AG04449 (cell line): ENCODE data around the gene EFR3B.

Experiments used
- CTCF ChIA-PET: fragments of 350-600 bp; formaldehyde crosslinking; extraction: SDS; loops from one replicate; lab custom pipeline; 2021; ENCODE audit warnings: antibody characterized with exemption; lab: Yijun Ruan, JAX
- POLR2A ChIA-PET: fragments of 400-600, 350-600 bp; formaldehyde crosslinking; extraction: SDS; loops from one replicate; lab custom pipeline; 2020; ENCODE audit warnings: antibody characterized with exemption, inconsistent platforms; lab: Yijun Ruan, JAX
- DNase-seq: peaks from one replicate; pipeline ENCODE4 v3.0.0-alpha.2; 2010; ENCODE audit warnings: low read depth, low spot score
- H3K4me3 ChIP-seq: 2 replicates; pipeline ENCODE4 v1.5.1; 2011; ENCODE audit warnings: low read depth, mild to moderate bottlenecking, control low read depth, low read length
- CTCF ChIP-seq: IDR thresholded peaks from one replicate; pipeline ENCODE4 v1.5.1; 2011; ENCODE audit warnings: mild to moderate bottlenecking, moderate library complexity, low read length, control low read depth, inconsistent platforms; ENCODE audit not compliant: insufficient read depth; ENCODE audit errors: missing control alignments

Gene EFR3B

DNA sequence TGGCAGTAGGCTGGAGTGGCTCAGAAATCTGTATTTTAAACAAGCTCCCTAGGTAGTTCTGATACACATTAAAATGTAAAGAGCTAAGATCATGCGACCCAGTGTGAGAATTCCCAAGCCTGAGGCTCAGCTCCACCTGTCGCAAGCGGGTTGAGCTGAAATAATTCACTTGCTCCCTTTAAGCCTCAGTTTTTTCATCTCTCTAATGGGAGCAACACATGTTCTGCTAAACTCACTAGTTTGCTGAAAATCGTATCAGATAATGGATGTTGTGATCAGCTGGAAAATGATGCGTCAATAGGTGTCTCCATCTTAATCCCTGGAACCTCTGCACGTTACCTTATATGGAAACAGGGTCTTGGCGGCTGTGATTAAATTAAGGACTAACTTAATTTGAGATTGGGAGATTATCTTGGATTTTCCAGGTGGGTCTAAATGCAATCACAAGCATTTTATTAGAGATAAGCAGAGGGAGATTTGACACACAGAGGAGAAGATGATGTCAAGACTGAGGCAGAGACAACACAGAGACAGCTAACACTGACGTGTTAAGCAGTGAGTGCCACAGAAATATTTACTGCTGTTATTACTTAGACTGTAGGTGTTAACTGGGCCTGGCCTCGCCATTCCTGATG, 73.5 kb downstream of the EFR3B start:
- ChIA-PET CTCF (interaction anchor here (0.8 to 5.1 kb wide), 5 partner anchors 10 to 140 kb away, joined by 3 to 42 read pairs (median 4); no protein-coding TSS in a partner anchor), POLR2A (no interaction called here)
- DNase-seq: no peak
- no peak for TF ChIP-seq CTCF
- H3K4me3 ChIP-seq: no peak overlapping the region

DNA sequence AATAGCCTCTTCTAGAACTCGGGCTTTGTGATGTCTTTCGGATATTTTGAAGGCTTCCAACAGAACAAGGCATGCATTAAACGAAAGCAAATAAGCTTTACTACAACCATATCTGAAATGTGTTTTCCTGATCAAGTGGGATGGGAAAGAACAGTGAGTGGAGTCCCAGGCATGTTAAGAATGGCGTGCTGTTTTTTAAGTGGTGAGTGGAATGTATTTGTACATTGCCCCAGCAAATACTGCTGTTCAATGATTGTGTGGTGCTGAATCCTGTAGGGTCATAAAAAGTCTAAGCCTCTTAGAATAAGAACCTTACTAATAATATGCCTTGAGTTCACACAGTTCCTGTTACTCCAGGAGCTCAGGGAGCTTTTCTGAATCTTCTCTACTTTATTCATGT, 74.0 kb downstream of the EFR3B start:
- no peak overlapping the region for H3K4me3 ChIP-seq
- ChIA-PET POLR2A (no interaction called here), CTCF (interaction anchor here (0.8 to 5.1 kb wide), 5 partner anchors 10 to 141 kb away, joined by 3 to 42 read pairs (median 4); no protein-coding TSS in a partner anchor)
- DNase-seq: peak; percentile 49
- no peak for TF ChIP-seq CTCF

GRCh38 chr2:25116956-25117355, 75.1 kb downstream of the EFR3B start:
- H3K4me3 ChIP-seq: no peak overlapping the region
- ChIA-PET CTCF (interaction anchor here (2.1 to 5.1 kb wide), 2 partner anchors 12 to 141 kb away, joined by 9 to 42 read pairs; no protein-coding TSS in a partner anchor), POLR2A (no interaction called here)
- TF ChIP-seq CTCF: no peak
- DNase-seq: no peak

DNA sequence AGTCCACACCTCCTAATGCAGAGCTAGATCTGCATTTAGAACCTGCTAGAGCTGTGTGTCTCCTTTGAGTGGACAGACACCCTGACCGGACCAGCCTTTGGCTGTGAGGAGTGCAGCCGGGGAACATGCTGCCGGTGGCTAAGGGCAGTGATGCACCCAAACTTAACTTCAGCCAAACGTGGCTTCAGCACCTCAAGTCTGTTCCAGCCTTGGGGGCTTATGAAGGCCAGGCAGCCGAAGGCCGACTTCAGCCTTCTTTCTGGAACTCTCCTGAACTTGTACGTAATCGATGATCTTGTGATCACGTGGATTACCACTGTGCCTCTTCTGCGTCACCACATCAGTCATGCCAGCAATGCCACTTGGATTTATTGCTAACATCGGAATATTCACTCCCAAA, 77.4 kb downstream of the EFR3B start:
- H3K4me3 ChIP-seq: no peak overlapping the region
- no peak for TF ChIP-seq CTCF
- ChIA-PET POLR2A (no interaction called here), CTCF (interaction anchor here (0.9 to 21.2 kb wide), 3 partner anchors 9 to 139 kb away, joined by 4 to 650 read pairs (median 6); no protein-coding TSS in a partner anchor)
- no peak for DNase-seq

GRCh38 chr2:25122367-25122766, 80.5 kb downstream of the EFR3B start:
- no peak for TF ChIP-seq CTCF
- CTCF ChIA-PET: interaction anchor here (0.7 to 21.2 kb wide), 2 partner anchors 142 to 156 kb away, joined by 3 to 650 read pairs; no protein-coding TSS in a partner anchor
- H3K4me3 ChIP-seq: no peak overlapping the region
- DNase-seq: no peak
- POLR2A ChIA-PET: no interaction called here

- no peak for DNase-seq
- ChIA-PET CTCF (interaction anchor here (21.2 kb wide), 1 partner anchor 144 kb away, joined by 650 read pairs; no protein-coding TSS in a partner anchor), POLR2A (no interaction called here)
- no peak overlapping the region for H3K4me3 ChIP-seq
- TF ChIP-seq CTCF: no peak
Observed at GRCh38 chr2:25123682-25124081, 81.8 kb downstream of the EFR3B start.
